Ramos (cell line): Measurements from ENCODE around the gene GMDS.

Source experiments
- in situ Hi-C: fragments of 300-500 bp; cut with MboI; formaldehyde crosslinking; loops from one replicate; pipeline ENCODE4 v1.14.3; 2022; ENCODE audit warnings: low sequenced_read_pairs; ENCODE audit not compliant: unreplicated experiment

The GMDS gene

DNA sequence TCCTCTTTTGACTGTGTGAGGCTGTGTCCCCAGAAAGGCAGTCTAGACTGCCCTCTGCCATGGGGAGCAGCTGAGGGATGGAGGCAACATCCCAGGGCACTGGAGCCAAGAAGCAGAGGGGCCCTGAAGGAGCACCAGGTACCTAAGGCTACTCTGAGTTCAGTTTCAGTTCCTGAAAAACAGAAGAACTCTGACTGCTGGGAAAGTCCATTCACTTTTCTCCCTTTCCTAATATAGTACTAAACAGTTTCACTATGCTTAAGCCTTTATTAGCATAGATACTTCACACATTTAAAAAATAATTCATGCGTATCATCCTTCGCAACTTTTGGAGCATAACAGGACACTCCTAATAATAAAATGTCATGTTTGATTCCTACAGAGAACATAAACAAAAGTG lies 505.7 kb downstream of the GMDS start:
- in situ Hi-C loops = no loop called here

DNA sequence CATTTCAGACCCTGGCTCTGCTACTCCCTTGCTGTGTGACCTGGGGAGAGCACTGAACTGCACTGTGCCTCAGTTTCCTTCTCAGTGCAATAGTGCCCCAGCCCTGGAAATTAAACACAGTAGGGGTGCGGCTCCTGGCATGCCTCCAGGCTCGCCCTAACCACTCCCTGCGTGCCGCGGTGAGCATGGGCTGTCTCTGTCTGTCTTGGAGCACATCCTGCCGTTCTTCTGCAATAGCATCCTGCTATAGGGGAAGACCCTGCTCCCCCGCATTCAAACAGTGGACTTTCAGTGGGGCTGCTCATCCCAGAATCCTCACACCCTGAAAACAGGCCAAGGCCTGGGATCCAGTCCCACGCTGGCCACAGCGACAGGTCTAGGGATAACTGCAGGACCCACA lies 506.2 kb downstream of the GMDS start:
- in situ Hi-C loops = no loop called here

DNA sequence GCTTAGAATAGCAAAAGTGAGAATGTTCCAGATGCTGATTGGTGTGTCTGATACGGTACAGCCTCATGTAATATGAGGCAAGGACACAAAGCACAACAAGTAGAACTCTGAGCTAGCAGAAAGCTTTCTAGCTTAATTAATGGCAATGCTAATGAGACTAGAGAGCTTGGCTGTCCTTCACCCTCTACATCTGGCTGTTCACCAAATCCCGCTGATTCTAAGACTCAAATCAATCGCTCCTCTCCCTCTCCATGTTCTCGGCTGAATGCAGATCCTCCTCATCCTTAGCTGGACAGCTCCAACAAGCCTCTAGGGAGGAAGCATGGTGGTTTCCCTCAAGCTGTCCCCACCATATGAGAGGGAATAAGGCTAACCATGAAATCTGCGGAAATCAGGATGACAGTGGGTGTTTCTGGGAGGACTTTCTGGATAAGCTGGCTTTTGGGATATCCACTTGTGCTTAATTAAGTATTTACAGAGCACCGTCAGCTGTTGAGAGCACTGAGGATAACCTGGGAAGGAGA lies 506.8 kb downstream of the GMDS start:
- in situ Hi-C loops = no loop called here

DNA sequence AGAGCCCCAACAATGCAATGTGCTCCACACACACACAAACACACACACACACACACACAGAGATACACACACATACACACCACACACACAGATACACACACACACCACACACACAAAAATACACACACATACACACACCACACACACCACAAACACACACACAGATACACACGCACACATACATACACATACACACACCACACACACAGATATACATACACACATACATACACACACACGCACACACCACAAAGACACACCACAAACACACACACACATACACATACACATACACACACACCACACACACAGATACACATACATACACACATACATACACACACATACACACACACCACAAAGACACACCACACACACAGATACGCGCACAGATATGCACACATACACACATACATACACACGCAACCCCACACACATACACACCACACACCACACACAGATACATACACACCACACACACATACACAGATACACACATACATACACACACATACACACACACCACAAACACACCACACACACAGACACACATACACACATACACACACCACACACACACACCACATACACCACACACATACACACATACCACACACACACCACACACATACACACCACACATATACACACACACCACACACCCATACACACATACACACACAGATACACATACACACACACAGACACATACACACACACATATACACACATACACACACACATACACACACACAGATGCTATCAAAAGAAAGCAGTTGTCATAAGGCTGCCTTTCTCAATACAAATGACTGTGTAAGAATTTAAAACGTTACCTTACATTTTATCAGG lies 507.7 kb downstream of the GMDS start:
- in situ Hi-C loops = no loop called here

DNA sequence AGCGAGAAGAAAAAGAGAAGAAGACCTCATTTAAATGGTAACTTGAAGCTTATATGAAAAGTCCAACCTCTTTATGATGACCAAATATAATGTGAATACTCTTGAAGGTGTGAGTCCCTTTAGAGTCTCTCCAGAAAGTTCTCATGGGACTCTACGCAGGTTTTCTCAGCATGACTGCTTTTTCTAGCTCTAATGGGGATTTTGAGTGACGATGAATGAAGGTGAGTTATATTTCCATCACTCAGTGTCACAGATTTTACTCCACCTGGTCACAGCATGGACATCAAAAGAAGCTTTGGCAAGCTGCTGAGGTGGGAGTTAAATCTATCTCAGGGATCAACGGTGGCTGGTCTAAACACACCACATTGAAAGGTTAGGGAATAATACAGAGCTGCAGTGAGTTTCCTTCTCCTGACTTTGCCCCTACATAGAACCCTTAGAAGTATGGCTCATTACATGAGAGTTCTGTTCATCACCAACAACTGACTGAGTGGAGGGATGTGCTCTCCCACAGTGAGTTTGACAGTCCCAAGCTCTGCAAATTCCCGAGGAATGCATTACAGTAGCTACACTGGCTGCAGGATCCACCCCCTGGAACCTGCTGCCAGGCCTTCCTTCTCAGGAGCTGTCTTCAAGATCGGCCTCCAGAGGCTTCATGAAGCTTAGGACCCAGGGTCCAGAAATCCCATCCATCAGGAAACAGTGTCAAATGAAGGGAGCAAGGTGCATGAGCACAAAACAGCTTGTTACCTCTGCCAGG lies 508.9 kb downstream of the GMDS start:
- in situ Hi-C loops = no loop called here

DNA sequence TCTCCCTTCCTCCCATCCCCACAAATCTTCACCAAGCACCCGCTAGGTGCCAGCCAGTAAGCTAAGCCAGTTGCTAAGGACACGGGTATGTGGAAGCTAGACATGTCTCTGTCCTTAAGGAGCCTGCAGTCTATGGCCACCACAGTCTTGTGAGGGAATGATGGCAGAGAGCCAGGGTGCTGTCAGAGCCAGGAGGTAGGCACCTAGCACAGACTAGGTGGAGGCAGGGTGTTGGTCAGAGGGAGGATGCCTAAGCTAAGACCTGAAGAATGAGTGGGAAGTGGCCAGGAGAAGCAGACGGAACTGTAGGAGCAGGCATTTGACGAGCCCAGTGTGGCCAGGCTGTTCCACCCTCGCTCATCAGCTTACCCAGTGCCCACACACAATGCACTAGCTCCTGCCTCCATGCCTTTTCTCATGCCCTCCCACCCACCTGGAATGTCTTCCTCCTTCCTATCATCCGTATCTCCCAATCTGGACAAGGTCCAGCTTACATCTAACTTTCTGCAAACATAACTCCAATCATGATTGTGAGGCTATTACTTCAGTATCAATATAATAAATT lies 510.1 kb downstream of the GMDS start:
- in situ Hi-C loops = no loop called here

DNA sequence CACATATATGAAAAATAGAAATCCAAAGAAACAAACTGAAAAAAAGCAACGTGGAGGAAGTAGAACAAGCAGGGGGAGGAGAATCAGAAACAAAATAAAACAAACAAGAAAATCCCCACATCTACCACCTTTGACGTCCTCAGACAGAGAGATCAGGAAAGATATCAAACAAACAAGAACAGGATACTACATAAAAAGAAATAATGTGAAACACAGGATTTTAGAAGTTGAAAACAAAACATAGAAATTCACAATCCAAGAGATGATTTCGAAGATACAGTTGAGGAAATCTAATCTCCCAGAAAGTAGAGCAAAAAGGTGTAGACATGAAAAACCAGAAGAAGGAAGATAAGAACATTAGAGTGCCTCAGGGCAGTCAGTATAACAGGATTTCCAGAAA lies 514.5 kb downstream of the GMDS start:
- in situ Hi-C loops = no loop called here

DNA sequence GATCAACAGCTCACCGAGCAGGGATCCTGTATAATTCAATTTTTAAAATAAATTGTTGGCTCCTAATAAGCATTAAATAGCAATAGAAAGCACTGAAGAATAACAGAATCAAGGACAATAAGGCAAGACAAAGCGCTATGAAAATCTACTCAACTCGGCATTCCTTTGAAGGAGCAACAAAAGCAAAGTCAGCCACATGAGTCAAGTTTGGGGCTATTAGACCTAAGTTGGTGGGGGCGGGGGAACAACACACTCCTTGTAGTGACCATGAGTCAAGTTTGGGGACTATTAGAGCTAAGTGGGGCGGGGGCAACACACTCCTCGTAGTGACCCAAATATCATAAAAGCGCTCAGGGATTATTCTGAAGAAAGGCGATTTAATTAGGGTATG lies 515.7 kb downstream of the GMDS start:
- in situ Hi-C loops = no loop called here

DNA sequence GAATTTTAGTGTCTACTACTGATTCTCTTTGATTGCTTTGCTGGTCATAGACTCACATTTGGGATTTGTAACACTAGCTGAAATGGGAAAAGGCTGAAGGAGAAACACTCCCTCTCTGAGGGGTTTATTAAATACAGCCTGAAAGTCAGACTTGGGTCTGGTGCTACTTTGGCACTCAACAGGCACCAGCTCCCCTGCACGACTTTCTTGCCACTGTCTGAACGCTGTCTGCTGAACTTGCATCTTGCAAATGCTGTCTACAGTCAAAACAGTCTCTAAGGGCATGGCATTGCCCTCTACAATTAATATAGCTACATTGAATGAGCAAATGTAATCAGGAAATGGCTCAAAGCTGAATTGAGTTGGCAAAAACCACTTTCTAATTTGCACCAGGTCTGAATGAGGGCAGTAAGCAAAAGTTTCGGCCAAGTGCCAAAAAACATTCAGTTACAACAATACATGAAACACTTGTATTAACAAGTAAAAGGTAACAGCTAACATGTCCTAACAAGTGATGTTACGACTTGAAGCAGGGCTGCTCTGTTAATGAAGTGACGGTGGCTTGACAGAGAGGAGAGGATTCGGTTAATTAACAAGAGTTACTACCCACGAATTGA lies 516.2 kb downstream of the GMDS start:
- in situ Hi-C loops = no loop called here

DNA sequence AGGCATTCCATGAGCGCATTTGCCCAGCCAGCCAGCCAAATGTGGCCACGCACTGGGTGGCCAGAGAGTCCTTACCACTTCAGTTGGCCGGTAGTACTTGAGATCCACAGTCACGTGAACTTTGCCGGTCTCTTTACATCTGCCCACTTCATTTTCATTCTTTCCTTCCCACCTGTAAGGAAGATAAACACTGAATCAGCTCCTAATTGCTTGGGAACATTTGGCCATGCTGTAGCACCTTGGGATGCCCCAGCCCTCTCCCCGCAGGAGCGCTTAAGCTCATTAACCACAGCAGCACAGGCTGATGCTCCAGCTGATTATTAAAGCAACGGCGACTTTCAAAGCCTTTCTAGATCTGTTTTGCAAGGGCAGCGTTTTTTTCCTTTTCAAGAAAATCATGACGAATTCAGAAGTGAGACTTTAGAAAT lies 519.0 kb downstream of the GMDS start:
- in situ Hi-C loops = no loop called here

DNA sequence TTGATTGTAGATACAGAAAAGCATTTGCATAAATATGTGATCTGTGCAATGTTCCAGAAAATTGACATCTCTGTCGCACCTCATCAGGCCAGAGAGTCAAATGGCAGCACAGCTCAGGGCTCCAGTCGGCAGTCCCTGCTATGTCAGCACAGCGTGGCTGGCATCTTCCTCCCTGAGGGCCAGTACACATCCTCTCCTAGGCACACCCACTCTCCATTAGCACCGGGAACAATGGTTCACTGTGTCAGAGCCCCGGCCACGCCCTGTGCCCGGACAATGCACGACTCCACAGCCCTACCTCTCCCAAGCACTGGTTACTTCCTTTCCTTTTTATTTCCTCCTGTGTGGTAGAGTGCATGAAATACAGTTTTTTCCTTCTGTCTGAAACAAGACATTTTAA lies 520.8 kb downstream of the GMDS start:
- in situ Hi-C loops = no loop called here

DNA sequence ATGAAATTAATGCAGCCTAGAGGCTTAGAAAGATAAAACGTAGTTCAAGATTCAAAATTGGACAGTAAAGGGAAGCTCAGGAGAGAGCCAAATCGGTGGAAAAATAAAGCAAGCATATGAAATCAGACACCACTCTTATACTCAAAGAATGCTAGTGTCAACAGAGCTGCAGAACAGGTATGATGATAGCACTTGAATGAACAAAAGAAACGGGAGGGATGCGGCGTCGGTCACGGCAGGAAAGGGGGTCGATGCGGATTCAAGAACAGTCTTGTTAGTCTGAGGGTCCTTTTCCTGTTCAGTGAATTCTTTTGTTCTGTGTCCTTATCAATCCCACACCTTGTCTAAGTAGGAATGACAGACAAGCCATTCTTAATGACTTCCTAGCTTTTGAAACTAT lies 521.3 kb downstream of the GMDS start:
- in situ Hi-C loops = no loop called here

DNA sequence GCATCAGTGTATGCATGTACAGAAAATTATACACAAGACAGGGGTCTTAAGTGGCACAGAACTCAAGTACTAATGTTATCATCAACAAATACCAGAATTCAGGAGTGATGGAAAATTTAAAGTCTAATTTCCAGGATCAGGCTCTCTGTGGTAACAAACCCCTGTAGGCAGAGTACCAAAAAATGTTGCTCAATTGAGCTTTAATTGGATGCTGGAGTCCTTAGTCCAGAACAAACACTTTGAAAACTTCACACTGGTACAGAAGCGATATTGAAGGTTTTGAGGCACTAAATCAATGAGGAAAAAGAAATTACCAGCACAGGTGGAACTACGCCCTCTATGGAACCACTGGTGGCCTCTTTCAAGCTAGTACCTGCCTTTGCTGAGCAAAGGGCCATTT lies 522.6 kb downstream of the GMDS start:
- in situ Hi-C loops = no loop called here

DNA sequence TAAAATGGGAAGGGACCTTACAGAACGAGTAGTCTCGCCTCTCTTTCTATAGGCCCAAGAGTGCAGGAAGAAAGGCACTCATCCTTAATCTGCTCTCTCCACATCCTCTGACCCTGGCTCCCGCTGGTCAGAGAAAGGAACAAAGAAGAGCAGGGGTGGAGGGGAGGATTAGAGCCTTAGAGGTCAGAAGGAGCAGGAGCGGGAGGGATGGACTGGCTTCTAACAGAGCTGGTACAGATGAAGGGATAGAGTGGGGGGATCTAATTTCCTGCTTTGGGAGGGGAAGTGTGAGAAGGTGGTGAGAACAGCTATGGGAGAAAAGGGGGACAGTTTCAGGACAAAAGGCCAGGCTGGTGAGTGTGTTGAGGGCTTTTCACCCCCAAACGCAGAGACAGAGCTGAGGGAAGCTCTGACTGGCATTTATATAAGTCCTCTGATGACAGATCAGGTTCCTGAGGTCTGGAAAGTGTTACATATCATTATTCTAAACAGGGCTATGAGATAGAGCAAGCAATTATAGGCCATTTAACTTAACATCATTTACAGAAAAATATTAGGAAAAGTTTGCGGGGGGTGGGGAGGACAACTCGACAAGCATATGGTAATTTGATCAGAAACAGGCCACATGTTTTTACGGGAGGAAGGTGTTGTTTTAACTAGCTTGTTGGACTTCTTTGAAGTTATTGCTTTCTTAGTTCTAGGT lies 524.6 kb downstream of the GMDS start:
- in situ Hi-C loops = no loop called here

DNA sequence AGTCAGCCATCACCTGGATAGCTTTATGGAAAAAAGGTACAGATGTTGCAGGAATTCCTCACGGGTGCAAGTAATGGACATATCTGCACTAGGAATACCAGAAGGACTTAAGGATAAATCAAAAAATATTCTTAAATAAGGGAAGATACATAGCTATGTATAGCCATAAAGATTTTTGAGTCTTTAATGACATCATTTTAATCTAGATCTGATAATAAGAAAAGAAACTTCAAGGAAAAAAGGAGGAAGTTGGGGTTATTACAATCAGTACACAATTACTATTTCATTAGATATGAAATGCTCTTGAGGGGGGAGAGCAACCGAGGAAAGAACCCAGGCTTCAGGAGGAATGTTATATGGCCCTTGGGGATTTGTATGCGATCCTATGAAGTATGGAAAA lies 525.5 kb downstream of the GMDS start:
- in situ Hi-C loops = no loop called here

DNA sequence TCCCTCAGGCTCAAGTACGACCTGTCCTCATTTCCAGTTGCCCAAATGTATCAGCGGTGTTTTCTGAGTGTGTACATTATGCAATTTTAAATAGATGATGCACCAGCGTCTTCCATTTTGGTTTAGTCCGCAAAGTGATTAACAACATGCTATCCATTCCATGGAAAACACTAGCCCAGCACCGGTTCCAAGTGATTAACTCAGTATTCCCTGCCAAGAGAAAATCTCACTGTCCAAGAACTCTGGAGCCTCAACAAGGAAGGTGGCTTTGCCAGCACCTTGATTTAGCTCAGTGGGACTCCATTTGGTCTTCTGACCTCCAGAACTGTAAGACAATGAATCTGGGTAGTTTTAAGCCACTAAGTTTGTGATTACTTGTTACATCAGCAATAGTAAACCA lies 528.5 kb downstream of the GMDS start:
- in situ Hi-C loops = no loop called here

DNA sequence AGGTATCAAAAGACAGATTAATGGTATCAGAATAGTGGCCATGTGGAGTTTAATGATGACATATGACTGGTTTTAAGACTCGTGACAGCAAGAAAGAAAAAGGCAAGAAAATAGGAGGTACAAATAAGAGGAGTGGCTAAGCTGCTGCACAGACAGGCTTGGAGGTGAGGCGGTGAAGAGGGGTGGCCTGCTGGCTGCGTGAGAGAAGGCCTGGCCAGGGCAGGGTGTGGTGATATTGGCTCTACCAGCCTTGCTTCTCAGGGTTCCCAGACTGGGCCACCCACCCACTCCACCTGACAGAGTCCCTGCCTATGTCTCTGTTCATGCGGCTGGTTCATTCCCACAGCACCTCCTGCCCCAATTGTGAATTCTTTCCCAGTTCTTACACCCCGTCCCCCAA lies 529.0 kb downstream of the GMDS start:
- in situ Hi-C loops = no loop called here

DNA sequence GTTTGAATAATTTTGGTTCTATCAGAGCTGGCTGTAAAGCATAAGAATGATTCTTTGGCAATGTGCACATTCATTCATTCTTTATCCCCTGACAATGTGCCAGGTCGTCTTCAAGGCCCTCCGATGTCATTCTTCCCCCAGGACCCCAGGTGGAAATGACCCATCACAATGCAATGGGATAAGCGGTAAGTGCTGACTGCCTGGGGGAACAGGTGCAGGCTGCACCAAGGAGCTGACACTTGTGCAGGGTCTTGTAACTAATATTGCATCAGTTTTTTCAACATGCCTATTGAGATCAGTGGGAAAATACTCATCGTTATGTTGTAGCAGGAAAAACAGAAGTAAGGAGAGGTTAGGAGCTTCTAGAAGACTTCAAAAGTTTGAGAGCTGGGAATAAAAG lies 530.1 kb downstream of the GMDS start:
- in situ Hi-C loops = no loop called here

DNA sequence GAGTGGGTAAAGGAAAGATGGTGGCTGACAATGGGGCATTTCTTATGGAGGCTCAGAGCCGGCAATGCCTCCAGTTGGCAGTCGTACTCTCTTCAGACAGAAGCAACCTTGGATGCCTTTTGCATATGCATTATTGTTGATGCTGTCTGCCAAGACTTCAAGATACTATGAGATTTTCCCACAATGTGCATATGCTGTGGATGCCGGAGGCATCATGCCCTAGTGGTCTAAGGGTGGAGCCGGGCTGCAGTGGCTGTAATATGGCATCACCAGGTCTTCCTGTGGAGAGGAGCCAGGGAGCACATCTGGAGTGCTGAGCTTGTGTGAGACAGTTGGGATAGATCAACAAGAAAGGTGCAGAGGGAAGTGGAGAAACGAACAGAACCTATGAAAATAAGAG lies 530.8 kb downstream of the GMDS start:
- in situ Hi-C loops = no loop called here

DNA sequence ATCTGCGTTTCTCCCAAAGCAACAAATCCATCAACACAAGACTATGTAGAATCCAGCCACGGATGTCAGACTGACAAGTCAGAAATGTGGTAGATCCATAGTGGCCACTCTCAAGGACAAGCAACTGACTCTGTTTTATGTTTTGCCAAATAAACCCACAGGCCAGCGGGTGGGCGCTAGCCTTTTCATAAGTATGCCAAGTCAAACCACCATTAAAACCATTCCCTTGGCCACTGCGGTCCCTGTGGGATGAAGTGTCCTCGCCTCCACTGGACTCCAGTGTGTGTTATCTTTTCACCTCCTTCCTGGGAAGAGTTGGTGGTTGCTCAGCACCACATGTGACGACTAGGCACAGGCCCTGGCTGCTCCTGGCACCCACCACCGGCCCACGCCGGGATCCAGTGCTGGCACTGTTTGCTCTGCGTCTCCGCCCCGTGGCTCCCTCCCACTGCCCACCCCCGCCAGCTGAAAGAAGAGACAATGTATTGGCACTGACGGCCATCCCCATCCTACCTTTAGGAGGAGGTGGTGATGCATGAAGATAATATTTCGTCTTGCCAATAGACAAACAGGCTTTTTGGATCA lies 532.3 kb downstream of the GMDS start:
- in situ Hi-C loops = no loop called here
